Measurements from ENCODE around the gene ZNF512.

The ZNF512 gene

DNA sequence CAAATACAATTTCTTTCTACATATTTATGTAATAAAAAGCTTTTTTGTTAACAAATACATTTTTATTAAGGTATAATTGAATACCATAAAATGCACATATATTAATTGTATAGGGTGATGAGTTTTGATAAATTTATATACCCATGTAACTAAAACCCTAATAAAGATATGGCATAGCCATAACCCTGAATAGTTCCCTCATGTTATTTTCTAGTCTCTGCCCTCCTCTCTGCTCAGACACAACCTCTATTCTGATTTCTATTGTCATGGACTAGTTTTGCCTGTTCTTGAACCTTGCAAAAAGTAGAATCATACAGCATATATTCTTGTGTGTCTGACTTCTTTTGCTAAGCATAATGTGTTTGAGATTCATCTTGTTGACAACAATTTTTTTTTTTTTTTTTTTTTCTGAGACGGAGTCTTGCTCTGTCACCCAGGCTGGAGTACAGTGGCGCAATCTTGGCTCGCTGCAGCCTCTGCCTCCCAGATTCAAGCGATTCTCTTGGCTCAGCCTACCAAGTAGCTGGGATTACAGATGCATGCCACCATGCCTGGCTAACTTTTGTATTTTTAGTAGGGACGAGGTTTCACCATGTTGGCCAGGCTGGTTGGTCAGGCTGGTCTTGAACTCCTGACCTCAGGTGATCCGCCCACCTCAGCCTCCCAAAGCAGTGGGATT, 38.6 kb upstream of the ZNF512 start:
- TF ChIP-seq EZH2phosphoT487 (IDR thresholded peaks at IDR 0.05; ENCODE audit: borderline replicate concordance), result no peak
- TF ChIP-seq, protein P1, sequence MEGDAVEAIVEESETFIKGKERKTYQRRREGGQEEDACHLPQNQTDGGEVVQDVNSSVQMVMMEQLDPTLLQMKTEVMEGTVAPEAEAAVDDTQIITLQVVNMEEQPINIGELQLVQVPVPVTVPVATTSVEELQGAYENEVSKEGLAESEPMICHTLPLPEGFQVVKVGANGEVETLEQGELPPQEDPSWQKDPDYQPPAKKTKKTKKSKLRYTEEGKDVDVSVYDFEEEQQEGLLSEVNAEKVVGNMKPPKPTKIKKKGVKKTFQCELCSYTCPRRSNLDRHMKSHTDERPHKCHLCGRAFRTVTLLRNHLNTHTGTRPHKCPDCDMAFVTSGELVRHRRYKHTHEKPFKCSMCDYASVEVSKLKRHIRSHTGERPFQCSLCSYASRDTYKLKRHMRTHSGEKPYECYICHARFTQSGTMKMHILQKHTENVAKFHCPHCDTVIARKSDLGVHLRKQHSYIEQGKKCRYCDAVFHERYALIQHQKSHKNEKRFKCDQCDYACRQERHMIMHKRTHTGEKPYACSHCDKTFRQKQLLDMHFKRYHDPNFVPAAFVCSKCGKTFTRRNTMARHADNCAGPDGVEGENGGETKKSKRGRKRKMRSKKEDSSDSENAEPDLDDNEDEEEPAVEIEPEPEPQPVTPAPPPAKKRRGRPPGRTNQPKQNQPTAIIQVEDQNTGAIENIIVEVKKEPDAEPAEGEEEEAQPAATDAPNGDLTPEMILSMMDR (conservative IDR thresholded peaks at IDR 0.05; ENCODE audit: low read length), result no peak
- Histone ChIP-seq H3K4me3 (ENCODE audit: low read length, poor library complexity, severe bottlenecking) (no peak overlapping the region), H3K4me1 (ENCODE audit: insufficient read depth, low read length, poor library complexity, severe bottlenecking) (no peaks in the 10 kb centered on the region), H3K79me2 (ENCODE audit: insufficient read depth, low read length) (no peaks in the 10 kb centered on the region), H3K9me3 (ENCODE audit: insufficient read depth, low read depth, low read length) (no peaks in the 10 kb centered on the region), H3K9ac (ENCODE audit: low read depth, low read length, poor library complexity, severe bottlenecking) (no peak overlapping the region), H3K4me2 (ENCODE audit: low read depth, low read length, poor library complexity, severe bottlenecking) (no peak overlapping the region), H3F3A (ENCODE audit: low read depth) (no peaks in the 10 kb centered on the region), H3K27me3 (ENCODE audit: insufficient read depth, low read length, poor library complexity, severe bottlenecking) (no peaks in the 10 kb centered on the region), H4K20me1 (ENCODE audit: insufficient read depth, low read length, poor library complexity, severe bottlenecking) (no peaks in the 10 kb centered on the region), H3K36me3 (ENCODE audit: insufficient read depth, low read length) (no peaks in the 10 kb centered on the region), H2AFZ (ENCODE audit: low read length) (no peak overlapping the region), H3K9me2 (replicated peaks; ENCODE audit: low read depth, low read length) (no peaks in the 10 kb centered on the region)

DNA sequence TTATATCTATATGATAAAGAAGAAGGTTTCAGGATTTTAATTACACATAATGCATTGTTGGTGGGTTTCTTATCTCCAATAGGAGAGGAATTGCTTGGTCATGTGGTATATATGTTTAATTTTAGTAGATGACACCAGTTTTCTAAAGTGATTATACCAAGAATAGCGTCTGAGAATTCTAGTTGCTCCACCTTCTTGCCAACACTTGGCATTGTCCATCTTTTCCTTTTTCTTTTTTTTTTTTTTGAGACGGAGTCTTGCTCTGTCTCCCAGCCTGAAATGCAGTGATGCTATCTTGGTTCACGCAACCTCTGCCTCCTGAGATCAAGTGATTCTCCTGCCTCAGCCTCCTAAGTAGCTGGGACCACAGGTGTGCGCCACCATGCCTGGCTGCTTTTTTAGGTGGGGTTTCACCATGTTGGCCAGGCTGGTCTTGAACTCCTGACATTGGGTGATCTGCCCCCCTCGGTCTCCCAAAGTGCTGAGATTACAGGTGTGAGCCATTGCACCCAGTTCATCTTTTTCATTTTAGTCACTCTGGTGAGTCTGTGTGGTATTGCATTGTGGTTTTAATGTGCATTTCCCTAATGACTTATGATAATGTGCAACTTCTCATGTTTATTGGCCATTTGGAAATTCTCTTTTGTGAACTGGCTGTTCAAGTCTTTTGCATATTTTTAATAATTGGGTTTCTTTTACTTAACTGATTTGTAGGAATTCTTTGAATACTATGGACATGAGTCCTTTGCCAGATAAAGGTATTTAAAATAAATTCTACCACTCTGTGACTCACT, 37.3 kb upstream of the ZNF512 start:
- H3K27me3 ChIP-seq (ENCODE audit: insufficient read depth, low read length, poor library complexity, severe bottlenecking), result no peaks in the 10 kb centered on the region

DNA sequence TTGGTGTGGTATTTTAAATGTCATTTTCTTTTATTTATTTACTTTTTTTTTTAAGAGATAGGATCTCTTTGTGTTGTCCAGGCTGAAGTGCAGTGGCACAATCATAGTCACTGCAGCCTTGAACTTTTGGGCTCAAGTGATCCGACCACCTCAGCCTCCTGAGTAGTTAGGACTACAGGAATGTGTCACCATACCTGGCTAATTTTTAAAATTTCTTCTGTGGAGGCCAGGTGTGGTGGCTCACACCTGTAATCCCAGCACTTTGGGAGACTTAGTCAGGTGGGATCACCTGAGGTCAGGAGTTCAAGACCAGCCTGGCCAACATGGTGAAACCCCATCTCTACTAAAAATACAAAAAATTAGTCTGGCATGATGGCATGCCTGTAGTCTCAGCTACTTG, 33.5 kb upstream of the ZNF512 start:
- Histone ChIP-seq H3K36me3 (ENCODE audit: insufficient read depth, low read length) (no peaks in the 10 kb centered on the region), H3K27me3 (ENCODE audit: insufficient read depth, low read length, poor library complexity, severe bottlenecking) (no peaks in the 10 kb centered on the region), H3K4me1 (ENCODE audit: insufficient read depth, low read length, poor library complexity, severe bottlenecking) (no peaks in the 10 kb centered on the region), H3K4me2 (ENCODE audit: low read depth, low read length, poor library complexity, severe bottlenecking) (no peak overlapping the region), H3F3A (ENCODE audit: low read depth) (no peaks in the 10 kb centered on the region), H3K9me2 (replicated peaks; ENCODE audit: low read depth, low read length) (no peaks in the 10 kb centered on the region), H3K9me3 (ENCODE audit: insufficient read depth, low read depth, low read length) (no peaks in the 10 kb centered on the region), H3K4me3 (ENCODE audit: low read length, poor library complexity, severe bottlenecking) (no peak overlapping the region), H2AFZ (ENCODE audit: low read length) (no peak overlapping the region), H4K20me1 (ENCODE audit: insufficient read depth, low read length, poor library complexity, severe bottlenecking) (no peaks in the 10 kb centered on the region), H3K9ac (ENCODE audit: low read depth, low read length, poor library complexity, severe bottlenecking) (no peak overlapping the region), H3K79me2 (ENCODE audit: insufficient read depth, low read length) (no peaks in the 10 kb centered on the region)
- TF ChIP-seq EZH2phosphoT487 (IDR thresholded peaks at IDR 0.05; ENCODE audit: borderline replicate concordance), result no peak
- TF ChIP-seq, protein P1 (conservative IDR thresholded peaks at IDR 0.05; ENCODE audit: low read length), result no peak

More for the DNA sequence above, 37.3 kb upstream of the ZNF512 start:
- no peaks in the 10 kb centered on the region for H3K36me3 ChIP-seq (ENCODE audit: insufficient read depth, low read length)
- no peaks in the 10 kb centered on the region for H3K79me2 ChIP-seq (ENCODE audit: insufficient read depth, low read length)
- no peak overlapping the region for H2AFZ ChIP-seq (ENCODE audit: low read length)
- no peaks in the 10 kb centered on the region for H3K9me2 ChIP-seq (replicated peaks; ENCODE audit: low read depth, low read length)
- no peaks in the 10 kb centered on the region for H4K20me1 ChIP-seq (ENCODE audit: insufficient read depth, low read length, poor library complexity, severe bottlenecking)
- H3K9me3 ChIP-seq (ENCODE audit: insufficient read depth, low read depth, low read length), result no peaks in the 10 kb centered on the region
- H3K4me1 ChIP-seq (ENCODE audit: insufficient read depth, low read length, poor library complexity, severe bottlenecking), result no peaks in the 10 kb centered on the region
- no peaks in the 10 kb centered on the region for H3F3A ChIP-seq (ENCODE audit: low read depth)
- H3K9ac ChIP-seq (ENCODE audit: low read depth, low read length, poor library complexity, severe bottlenecking), result no peak overlapping the region
- H3K4me3 ChIP-seq (ENCODE audit: low read length, poor library complexity, severe bottlenecking), result no peak overlapping the region
- H3K4me2 ChIP-seq (ENCODE audit: low read depth, low read length, poor library complexity, severe bottlenecking), result no peak overlapping the region
- TF ChIP-seq EZH2phosphoT487 (IDR thresholded peaks at IDR 0.05; ENCODE audit: borderline replicate concordance), result no peak
- TF ChIP-seq, protein P1 (conservative IDR thresholded peaks at IDR 0.05; ENCODE audit: low read length), result no peak
